T1000 (cell line): ENCODE data around the gene GPR37L1.
"Not testable (repeated sequence)": the region's sequence is repeated elsewhere in the genome, so short reads cannot be mapped to it uniquely, and the experiment has no call there.

Experiments used
- DNase-seq: peaks from one replicate; lab custom pipeline; 2025; ENCODE audit warnings: mixed read lengths; lab: John Stamatoyannopoulos, UW

Gene GPR37L1

GRCh38 chr1:202110977-202111376 is 11.7 kb upstream of the GPR37L1 start:
- no peak for DNase-seq

- not testable (repeated sequence) for DNase-seq
Observed at GRCh38 chr1:202111589-202111988, 11.1 kb upstream of the GPR37L1 start.

- no peak for DNase-seq
Observed at GRCh38 chr1:202112859-202113689, 9.6 kb upstream of the GPR37L1 start.

- no peak for DNase-seq
Observed at GRCh38 chr1:202113690-202114300, 8.9 kb upstream of the GPR37L1 start.

GRCh38 chr1:202116287-202116686 is 6.4 kb upstream of the GPR37L1 start:
- no peak for DNase-seq

GRCh38 chr1:202117898-202118371 is 4.8 kb upstream of the GPR37L1 start:
- DNase-seq, result no peak

GRCh38 chr1:202121006-202121405 is 1.7 kb upstream of the GPR37L1 start:
- DNase-seq, result no peak

- DNase-seq, result no peak
Observed at GRCh38 chr1:202123336-202123813, 658 bp downstream of the GPR37L1 start.

- DNase-seq, result no peak
Observed at GRCh38 chr1:202124142-202124541, 1.4 kb downstream of the GPR37L1 start.

GRCh38 chr1:202125611-202126010 is 2.9 kb downstream of the GPR37L1 start:
- DNase-seq, result no peak

- DNase-seq, result no peak
Observed at GRCh38 chr1:202126426-202126825, 3.7 kb downstream of the GPR37L1 start.

- DNase-seq, result no peak
Observed at GRCh38 chr1:202127061-202127460, 4.3 kb downstream of the GPR37L1 start.

GRCh38 chr1:202127836-202128622 is 5.3 kb downstream of the GPR37L1 start:
- no peak for DNase-seq

GRCh38 chr1:202129453-202130296 is 7.0 kb downstream of the GPR37L1 start:
- DNase-seq, result no peak

- no peak for DNase-seq
Observed at GRCh38 chr1:202130297-202130721, 7.6 kb downstream of the GPR37L1 start.

GRCh38 chr1:202130816-202131522 is 8.3 kb downstream of the GPR37L1 start:
- DNase-seq, result no peak

- no peak for DNase-seq
Observed at GRCh38 chr1:202131956-202132821, 9.5 kb downstream of the GPR37L1 start.

GRCh38 chr1:202133001-202133400 is 10.3 kb downstream of the GPR37L1 start:
- no peak for DNase-seq

GRCh38 chr1:202133496-202133895 is 10.8 kb downstream of the GPR37L1 start:
- DNase-seq, result no peak

GRCh38 chr1:202133989-202134388 is 11.3 kb downstream of the GPR37L1 start:
- no peak for DNase-seq
